ENCODE measurements around the gene WRNIP1.
A peak's percentile ranks its signal among the peaks of the same experiment; 100 is the strongest.

WRNIP1 gene

DNA sequence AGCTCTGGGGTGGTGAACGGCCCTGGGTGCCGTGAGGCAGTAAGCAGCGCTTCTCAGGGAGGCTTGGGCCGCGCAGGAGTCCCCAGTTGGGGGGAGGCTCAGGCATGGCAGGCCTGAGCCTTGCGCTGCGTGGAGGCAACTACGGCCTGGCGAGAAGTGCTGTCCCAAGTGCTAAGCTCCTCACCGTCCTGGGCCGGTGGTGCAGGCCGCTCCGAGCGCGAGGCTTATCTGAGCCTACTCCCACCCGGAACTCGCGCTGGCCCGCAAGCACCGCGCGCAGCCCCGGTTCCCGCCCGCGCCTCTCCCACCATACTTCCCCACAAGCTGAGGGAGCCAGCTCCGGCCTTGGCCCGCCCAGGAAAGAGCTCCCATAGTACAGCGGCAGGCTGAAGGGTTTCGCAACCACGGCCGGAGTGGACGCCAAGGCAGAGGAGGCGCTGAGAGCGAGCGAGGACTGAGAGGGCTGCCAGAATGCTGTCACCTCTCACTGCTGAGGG is 1.8 kb upstream of the WRNIP1 start:
- no peak for DNase-seq (ENCODE audit: low spot score)

DNA sequence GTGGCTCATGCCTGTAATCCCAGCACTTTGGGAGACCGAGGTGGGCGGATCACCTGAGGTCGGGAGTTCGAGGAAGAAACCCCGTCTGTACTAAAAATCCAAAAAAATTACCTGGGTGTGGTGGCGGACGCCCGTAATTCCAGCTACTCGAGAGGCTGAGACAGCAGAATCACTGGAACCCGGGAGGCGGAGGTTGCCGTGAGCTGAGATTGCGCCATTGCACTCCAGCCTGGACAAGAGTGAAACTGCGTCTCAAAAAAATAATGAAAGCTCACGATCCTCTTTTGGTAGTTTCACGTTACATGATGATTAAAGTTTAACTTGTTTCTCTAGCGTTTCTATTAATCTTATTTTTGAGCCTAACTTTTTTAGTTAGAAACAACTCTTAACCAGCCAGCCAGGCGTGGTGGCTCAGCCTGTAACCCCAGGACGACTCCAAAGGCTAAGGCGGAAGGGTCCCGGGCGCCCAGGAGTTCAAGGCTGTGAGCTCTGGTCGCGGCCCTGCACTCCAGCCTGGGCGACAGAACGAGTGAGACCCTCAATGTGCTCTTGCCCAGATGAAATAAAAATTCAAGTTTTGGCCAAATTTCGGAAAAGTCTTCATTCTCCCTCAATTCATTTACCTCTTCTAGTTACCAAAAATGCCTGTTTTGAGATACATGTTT is 1.2 kb upstream of the WRNIP1 start:
- DNase-seq (ENCODE audit: low spot score): no peak

DNA sequence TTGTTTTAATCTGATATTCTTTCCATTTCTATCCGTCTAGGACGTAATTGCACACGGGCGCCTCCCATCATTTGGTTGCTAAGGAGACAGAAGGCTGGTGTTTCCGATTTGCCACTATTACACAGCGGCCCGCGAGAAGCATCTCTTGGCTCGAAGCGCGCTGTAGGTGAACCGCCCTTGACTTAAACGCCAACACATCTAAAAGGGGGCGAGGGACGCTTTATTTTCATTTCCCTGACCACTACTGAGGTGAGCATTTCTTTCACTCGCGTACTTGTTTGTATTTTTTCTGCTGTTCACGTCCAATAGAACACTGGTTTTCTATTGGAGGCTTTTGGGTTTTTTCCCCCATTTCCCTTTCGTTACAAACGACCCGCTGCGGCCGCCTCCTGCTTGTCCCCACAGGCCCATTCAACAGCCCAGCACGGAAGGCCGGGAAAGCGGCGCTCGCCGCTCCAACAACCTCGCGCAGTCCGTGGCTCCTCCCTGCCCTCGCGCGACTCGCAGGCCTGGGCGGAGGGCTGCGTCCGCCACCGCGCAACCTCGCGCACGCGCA is 505 bp upstream of the WRNIP1 start:
- peak; percentile 80 for DNase-seq (ENCODE audit: low spot score)

DNA sequence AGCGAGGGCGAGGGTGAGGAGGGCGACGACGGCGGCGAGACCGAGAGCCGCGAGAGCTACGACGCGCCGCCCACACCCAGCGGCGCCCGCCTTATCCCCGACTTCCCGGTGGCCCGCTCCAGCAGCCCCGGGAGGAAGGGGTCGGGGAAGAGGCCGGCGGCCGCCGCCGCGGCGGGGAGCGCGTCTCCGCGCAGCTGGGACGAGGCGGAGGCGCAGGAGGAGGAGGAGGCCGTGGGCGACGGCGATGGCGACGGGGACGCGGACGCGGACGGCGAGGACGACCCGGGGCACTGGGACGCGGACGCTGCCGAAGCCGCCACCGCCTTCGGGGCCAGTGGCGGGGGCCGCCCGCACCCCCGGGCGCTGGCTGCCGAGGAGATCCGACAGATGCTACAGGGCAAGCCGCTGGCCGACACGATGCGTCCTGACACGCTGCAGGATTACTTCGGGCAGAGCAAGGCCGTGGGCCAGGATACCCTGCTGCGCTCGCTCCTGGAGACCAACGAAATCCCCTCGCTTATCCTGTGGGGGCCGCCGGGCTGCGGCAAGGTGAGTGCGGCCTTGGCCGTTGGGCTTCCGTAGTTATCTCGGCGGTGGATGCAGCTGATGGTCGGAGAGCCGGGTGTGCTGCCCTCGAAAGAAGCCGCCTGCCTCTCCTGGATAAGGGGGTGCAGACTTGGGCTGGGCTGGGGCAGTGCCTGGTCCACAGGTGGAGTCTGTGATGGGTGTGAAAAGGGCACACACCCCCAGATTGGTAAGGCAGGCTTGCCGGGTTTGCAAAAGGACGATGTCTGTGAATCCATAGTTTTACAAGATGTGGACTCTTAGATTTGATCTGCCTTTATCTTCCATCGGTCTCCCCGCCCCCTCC is 938 bp downstream of the WRNIP1 start:
- DNase-seq (ENCODE audit: low spot score): no peak

DNA sequence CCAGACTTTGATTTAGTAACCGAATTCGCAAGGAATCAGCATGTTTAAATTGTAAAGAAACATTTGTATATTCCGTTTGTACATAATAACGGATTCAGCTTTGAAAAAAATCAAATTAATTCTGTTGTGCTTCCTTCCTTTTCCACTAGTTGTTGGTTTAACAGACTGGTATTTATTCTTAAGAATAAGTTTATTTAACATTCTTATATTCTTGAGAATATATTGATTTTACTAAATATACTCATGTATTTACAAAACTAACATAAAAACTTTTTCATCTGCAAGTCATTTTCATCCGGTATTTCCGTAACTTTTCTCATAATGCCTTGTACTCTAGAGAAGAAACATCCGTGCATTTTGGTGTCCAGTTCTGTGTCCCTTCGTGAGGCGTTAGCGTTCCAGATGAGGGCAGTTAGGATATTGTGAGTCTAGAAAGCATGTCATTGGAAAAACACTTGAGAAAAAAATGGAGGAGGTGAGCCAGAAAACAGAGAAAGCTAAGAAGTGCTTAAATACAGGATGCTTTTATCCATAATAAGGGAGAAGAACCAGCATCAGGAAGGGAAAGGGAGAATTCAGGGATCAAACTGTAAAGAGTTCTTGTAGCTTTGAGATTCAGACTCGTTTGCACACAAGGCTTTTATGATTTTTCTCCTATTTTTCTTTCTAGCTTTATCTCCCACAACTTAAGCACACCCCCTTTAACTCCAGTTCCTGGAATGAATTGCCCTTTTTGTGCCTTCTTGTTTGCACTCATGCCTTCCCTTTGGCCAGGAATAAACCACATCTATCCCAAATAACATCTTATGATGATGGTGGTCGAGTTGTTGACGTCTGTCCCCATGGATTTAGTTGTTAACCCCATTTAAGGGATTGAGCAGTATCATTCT is 1.8 kb downstream of the WRNIP1 start:
- no peak for DNase-seq (ENCODE audit: low spot score)

DNA sequence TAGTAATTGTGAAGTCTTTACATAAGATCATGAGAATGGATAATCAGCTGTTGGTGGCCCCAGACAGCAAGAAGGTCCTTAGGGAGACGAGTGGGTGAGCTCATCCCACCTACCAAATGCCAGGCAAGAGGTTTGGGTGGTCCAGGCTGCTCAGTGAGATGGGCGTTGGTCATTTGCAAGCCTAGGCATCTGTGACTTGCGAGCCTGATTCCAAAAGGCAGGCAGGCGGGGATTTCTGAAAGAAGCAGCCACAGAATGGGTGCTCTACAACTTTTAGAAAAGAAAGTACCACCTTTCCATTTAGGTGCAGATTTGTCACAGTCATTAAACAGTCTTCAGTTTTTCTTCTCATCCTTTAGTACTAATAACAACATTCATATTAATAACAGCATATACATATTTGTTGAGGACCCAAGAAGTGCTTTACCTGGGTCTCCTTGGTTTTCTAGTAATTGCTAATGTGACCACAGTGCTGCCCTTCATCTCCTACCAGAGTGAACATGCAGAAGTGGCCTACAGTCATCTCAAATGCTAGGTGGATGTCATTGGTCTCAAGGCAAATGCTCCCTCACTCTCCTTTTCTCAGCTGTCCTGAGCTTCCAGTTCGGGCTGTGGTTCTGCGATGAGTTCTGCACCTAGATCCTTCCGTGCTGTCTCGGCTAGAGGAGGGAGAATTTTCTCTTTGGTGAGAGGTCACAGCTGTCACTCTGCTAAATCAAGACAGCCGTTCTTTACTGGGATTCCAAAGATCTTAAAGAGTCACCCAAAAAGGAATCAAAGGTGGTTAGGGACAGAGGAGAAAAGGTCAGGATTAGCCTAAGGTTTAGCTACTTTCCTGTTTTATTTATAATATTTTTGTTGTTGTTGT is 2.7 kb downstream of the WRNIP1 start:
- no peak for DNase-seq (ENCODE audit: low spot score)

DNA sequence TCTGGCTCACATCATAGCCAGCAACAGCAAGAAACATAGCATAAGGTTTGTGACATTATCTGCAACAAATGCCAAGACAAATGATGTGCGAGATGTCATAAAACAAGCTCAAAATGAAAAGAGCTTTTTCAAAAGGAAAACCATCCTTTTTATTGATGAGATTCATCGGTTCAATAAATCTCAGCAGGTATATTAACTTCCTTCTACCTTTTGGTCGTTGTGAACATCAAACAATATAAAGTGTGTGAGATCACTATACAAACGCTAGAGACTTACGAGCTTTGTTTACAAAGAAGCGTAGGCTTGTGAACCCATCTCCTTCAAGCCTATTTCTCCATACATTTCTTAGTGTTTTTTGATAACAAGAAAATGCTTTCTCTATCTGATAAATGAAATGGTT is 3.5 kb downstream of the WRNIP1 start:
- no peak for DNase-seq (ENCODE audit: low spot score)

DNA sequence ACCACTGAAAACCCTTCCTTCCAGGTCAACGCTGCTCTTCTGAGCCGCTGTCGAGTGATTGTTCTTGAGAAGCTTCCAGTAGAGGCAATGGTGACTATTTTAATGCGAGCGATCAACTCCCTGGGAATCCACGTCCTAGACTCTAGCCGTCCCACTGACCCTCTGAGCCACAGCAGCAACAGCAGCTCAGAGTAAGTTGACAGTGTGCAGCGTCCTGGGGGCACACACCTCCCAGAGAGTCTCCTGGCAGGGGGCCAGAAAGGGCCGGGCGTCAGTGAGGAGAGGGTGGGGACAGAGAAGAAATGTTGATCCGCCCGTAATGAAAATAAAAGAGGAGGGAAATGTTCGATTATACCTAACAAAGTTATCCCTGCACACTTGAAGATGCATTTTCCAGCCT is 5.0 kb downstream of the WRNIP1 start:
- no peak for DNase-seq (ENCODE audit: low spot score)

DNA sequence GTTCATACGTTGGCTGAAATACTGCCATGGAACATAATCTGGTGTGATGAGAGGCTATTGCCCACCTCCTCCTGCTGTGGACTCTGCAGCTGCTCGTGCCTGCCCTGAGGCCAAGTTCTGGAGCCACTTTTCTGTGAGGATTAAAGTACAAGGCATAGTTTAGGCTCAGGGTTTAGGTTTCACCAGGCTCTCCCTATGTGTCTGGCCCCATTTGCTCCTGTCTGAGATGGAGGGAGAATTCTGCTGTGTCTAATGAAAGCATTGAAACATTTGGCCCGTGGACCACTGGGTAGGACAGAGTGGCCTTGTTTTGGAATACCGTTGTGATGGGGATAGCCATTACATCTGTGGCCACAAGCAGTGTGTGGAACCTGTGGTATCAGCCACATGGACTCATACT is 5.9 kb downstream of the WRNIP1 start:
- DNase-seq (ENCODE audit: low spot score): no peak

DNA sequence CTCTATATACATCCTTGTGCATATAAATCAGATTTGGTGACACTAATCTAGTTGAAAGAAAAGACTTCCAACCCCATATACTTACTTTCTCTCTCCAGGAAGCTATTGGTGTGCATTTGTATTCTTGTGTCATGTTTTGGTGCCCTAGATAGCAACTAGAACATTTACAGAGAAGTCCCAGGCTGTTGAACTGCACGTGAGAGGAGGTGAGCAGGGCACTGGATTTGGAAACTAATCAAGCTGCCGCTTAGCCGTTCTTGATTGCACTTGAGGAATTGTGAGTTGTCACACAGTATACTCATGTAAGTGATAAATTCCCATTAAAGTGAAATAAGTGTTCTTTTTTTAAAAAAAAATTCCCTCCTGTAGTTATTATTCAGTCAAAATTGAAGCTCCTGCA is 7.6 kb downstream of the WRNIP1 start:
- no peak for DNase-seq (ENCODE audit: low spot score)

DNA sequence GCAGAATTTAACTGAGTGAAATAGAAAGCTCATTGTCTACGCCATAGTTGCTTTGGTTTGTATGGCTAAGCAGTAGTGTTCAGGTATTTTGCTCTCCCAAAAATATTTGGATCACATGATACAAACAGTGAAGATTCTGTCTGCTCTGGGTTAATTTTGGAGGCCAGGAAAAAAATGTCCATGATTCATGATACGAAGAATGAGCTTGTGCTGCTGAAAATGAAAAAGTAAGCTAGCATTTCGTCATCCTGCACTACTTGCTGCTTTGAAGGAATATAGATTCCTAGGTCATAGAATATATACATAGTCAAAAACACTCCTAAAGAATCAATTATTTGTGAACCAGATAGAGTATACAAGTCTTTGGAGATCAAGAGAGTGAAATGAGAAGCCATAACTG is 8.3 kb downstream of the WRNIP1 start:
- no peak for DNase-seq (ENCODE audit: low spot score)

DNA sequence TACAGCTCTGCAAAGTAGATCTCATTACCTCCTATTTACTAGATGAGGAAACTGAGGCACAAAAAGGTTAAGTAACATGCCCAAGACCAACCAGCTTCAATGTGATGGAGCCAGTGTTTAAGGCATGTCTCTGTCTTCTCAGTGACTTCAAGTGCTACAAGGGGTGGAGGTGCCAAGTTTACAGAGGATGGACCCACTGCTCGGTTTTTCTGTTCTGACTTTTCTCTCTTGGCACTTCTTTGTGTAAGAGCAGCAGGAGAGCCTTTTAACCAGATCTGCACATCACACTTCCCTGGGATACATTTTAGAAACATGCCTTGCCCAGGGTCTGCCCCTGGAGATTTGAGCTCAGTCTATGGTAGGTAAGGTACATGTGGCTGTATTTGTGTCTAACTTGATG is 9.8 kb downstream of the WRNIP1 start:
- no peak for DNase-seq (ENCODE audit: low spot score)

DNA sequence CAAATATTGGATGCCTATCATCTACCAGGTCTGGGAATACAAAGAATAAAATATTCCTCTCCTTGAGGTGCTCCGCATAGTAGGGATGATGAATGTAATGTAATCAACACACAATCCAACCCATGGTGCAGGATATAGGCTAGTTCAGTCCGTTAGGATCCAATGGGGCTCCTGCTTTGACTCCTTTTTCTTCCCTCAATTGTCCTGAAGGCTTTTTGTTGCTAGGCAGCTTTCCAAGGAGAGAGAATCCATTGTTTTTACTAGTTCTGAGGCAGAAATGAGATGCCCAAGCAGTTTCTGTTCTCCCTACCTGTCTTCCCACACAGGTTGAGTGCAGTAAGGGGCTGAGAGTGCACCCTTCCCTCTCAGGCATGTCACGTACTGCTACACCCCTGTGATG is 12.1 kb downstream of the WRNIP1 start:
- DNase-seq (ENCODE audit: low spot score): no peak

DNA sequence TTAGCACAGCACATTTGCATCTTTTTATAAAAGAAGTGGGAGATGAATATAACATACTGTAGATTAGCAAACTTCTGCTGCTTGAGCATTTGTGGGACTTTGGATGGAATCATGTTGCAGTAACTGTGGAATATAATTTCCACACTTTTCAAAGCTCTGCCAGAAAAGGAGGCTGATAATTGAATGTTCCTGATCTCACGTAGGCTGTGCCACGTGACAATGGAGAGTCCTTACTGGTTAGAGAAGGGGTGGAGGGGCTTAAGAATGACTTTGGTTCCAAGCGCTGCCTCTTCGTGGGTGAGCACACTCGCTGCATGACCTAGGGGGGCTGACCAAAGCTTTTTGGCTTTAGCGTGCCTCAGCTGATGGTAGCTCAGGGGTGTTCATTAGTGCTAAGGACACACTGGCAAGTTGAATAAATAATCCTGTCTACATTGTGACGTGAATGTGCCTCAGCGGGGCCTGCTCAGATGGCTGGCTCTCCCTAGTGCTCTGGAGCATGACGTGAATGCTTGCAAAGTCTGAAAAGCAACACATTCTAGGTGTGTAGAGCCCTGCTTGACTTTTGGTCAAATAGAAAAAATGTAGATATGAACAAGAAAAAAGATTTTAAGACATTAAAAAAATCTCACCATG is 15.0 kb downstream of the WRNIP1 start:
- no peak for DNase-seq (ENCODE audit: low spot score)

DNA sequence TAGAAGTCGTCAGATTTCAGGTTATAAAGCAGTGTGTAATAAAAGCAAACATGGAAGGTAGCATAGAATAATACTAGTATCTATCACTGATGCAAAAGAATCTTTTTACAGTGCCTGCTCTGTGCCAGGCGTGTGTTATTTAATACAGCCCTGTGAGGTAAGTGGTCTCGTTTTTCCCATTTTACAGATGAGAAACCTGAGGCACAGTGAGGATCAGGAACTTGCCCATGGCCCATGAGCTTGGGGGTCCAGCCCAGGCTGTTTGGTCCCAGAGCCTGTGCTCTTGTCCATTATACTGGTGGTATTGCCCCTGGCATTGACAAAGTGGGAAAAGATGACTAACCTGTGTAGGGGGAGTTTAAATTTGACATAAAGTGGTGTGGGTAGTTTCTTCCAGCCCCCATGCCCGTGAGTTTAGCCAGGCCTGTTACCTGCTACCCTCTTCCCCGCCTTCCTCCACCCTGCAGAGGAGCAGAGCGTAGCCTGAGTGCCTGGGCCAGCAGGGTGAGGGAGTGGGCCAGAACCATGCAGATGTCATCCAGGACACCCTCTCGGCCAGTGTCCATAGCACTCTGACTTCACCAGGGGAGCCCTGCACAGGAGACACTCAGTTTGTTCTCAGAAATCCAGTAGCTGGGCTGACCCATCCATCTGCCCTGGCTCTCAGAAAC is 16.6 kb downstream of the WRNIP1 start:
- no peak for DNase-seq (ENCODE audit: low spot score)

DNA sequence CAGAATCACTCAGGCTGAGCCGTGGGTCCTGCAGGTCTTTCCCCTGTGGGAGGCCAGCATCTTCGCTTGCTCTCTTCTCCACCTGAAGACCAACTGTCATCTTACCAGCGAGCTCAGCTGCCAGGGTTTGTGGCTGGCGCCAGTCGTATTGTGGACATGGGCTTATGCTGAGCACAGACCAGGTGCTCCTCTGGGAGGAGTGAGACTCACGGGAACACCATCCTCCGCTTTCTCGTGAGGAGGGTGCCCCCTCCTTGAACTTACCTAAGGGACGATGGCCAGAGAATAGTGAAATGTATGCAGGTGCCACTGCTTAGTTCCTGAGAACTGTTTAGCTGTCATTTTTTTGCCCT is 17.1 kb downstream of the WRNIP1 start:
- DNase-seq (ENCODE audit: low spot score): no peak

DNA sequence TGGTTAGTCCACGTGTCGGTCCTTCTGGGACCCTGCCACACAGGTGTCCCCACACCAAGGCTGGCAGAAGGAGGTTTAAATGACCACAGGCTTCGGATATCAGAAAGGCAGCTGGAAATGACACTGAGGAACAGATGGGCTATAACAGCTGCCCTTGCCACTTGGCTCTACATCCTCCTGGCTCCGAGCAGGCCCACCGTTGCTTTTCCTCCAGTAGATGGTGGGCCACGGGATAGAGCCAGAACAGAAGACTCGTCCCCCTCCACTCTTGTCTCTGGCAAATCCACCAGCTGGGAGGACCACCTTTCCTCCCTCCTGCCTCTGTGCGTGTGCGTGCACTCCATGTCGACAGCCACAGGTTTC is 17.6 kb downstream of the WRNIP1 start:
- no peak for DNase-seq (ENCODE audit: low spot score)

DNA sequence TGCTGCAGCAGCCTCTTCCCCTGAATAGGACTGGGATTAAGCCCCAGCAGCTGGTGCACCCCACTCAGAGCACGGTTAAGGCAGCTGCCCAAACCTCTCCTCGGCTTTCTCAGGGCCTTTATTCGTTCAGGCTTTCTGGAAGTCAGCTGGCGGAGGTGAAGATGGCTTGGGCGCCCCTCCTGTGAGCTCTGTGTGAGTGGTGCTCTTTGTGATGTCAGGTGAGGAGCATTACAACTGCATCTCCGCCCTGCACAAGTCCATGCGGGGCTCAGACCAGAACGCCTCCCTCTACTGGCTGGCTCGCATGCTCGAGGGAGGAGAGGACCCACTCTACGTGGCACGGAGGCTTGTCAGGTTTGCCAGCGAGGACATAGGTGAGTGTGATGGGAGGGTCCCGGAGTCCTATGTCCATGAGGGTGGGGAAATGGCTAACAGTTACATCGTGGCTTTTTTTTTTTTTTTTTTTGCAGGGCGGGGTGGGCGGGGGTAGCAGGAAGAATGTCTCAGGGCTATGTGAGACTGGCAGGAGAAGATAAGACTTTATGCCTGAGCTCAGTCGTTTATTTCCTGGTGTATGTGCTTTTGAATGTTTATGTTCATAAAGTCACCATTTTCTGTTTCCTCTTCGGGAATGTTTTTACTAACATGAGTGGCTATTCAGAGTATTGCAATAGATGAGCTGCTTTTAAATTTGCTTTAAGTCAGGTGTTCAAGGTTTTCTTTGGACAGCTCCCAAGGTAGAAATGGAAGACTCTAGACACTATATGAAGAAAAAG is 18.2 kb downstream of the WRNIP1 start:
- no peak for DNase-seq (ENCODE audit: low spot score)

DNA sequence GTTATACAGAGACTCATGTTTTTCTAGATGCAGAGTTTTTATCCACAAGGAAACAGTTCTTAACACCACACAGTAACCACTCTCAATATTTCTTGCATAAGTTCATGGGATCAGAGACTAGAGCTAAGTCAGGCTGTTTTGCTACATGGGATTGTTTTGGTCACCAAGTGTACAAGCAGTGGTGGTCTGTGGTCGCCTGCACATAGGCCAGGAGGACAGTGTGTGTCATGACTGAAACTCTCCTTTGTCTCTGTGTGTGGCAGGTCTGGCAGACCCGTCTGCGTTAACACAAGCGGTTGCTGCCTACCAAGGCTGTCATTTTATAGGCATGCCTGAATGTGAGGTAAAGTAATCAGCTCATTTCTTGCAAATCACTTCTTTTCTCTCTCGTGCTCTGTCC is 18.9 kb downstream of the WRNIP1 start:
- DNase-seq (ENCODE audit: low spot score): no peak

DNA sequence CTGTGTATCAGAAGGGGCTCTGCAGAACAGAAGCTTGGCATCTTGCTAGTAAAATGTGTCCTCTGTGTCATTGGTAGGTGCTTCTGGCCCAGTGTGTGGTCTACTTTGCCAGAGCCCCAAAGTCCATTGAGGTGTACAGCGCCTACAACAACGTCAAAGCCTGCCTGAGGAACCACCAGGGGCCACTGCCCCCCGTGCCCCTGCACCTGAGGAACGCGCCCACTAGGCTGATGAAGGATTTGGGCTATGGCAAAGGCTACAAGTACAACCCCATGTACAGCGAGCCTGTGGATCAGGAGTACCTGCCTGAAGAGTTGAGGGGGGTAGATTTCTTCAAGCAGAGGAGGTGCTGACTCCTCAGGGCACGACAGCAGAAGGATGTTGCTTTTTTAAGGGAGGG is 19.7 kb downstream of the WRNIP1 start:
- no peak for DNase-seq (ENCODE audit: low spot score)
